GM10847 (cell line): ENCODE data around the gene SCN5A.

Source experiments
- POLR2A ChIP-seq: IDR thresholded peaks from 2 replicates; pipeline ENCODE4 v1.6.1; 2011; ENCODE audit not compliant: insufficient read length; ENCODE audit errors: extremely low read depth

SCN5A gene

GRCh38 chr3:38638354-38638753 is 11.1 kb downstream of the SCN5A start:
- TF ChIP-seq POLR2A: no peak

GRCh38 chr3:38637906-38638305 is 11.6 kb downstream of the SCN5A start:
- no peak for TF ChIP-seq POLR2A

GRCh38 chr3:38636881-38637280 is 12.6 kb downstream of the SCN5A start:
- TF ChIP-seq POLR2A: no peak

- no peak for TF ChIP-seq POLR2A
Observed at GRCh38 chr3:38636464-38636863, 13.0 kb downstream of the SCN5A start.

- no peak for TF ChIP-seq POLR2A
Observed at GRCh38 chr3:38634111-38634510, 15.4 kb downstream of the SCN5A start.

GRCh38 chr3:38632989-38633388 is 16.5 kb downstream of the SCN5A start:
- TF ChIP-seq POLR2A: no peak

GRCh38 chr3:38630606-38631005 is 18.9 kb downstream of the SCN5A start:
- no peak for TF ChIP-seq POLR2A

- TF ChIP-seq POLR2A: no peak
Observed at GRCh38 chr3:38630070-38630469, 19.4 kb downstream of the SCN5A start.

GRCh38 chr3:38628835-38629234 is 20.7 kb downstream of the SCN5A start:
- TF ChIP-seq POLR2A: no peak

- TF ChIP-seq POLR2A: no peak
Observed at GRCh38 chr3:38627956-38628355, 21.5 kb downstream of the SCN5A start.

- TF ChIP-seq POLR2A: no peak
Observed at GRCh38 chr3:38626171-38626570, 23.3 kb downstream of the SCN5A start.

- no peak for TF ChIP-seq POLR2A
Observed at GRCh38 chr3:38623539-38623938, 25.9 kb downstream of the SCN5A start.

GRCh38 chr3:38622336-38622735 is 27.2 kb downstream of the SCN5A start:
- TF ChIP-seq POLR2A: no peak

- TF ChIP-seq POLR2A: no peak
Observed at GRCh38 chr3:38620236-38620635, 29.3 kb downstream of the SCN5A start.

GRCh38 chr3:38618343-38618742 is 31.1 kb downstream of the SCN5A start:
- no peak for TF ChIP-seq POLR2A

GRCh38 chr3:38617586-38617985 is 31.9 kb downstream of the SCN5A start:
- no peak for TF ChIP-seq POLR2A

GRCh38 chr3:38617137-38617536 is 32.4 kb downstream of the SCN5A start:
- TF ChIP-seq POLR2A: no peak

GRCh38 chr3:38616658-38617057 is 32.8 kb downstream of the SCN5A start:
- no peak for TF ChIP-seq POLR2A
